ENCODE measurements around the gene CHN1.

- TF ChIP-seq CTCF (IDR thresholded peaks at IDR 0.05; ENCODE audit: control extremely low read depth in 1 of 3, insufficient read depth in 1 of 3, low read depth in 1 of 3, low read length in 3 of 3) (no peak), NRF1 (IDR thresholded peaks at IDR 0.05; ENCODE audit: low read depth, low read length) (no peak), CHD1 (IDR thresholded peaks at IDR 0.05; ENCODE audit: low read depth, low read length) (no peak), PHF8 (conservative IDR thresholded peaks at IDR 0.05; ENCODE audit: low read depth, low read length) (no peak), RAD21 (IDR thresholded peaks at IDR 0.05 in 1 of 2, conservative IDR thresholded peaks at IDR 0.05 in 1 of 2; ENCODE audit: low read depth in 2 of 2, low read length in 2 of 2) (no peak), YY1 (IDR thresholded peaks at IDR 0.05; ENCODE audit: low read depth, low read length) (no peak), EZH2 (IDR thresholded peaks at IDR 0.05; ENCODE audit: low read depth, low read length, severe bottlenecking) (no peak), POLR2A (IDR thresholded peaks at IDR 0.05; ENCODE audit: control extremely low read depth in 1 of 2, low read depth in 2 of 2, low read length in 2 of 2) (no peak), ATF3 (IDR thresholded peaks at IDR 0.05; ENCODE audit: insufficient read depth, low read depth, low read length) (no peak), POLR2AphosphoS5 (IDR thresholded peaks at IDR 0.05; ENCODE audit: low read depth, low read length) (no peak), GTF2F1 (IDR thresholded peaks at IDR 0.05; ENCODE audit: borderline replicate concordance, low read depth, low read length) (no peak)
These were observed 22.6 kb upstream of the CHN1 start for GRCh38 chr2:175027755-175028154.

Measured in H1 (cell line).